ENCODE measurements around the gene GYPC. TPM values are rescaled to one million over a fixed set of nuclear protein-coding genes. Genes with fewer than 3 reads are reported as not detected.

Gene GYPC, protein sequence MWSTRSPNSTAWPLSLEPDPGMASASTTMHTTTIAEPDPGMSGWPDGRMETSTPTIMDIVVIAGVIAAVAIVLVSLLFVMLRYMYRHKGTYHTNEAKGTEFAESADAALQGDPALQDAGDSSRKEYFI
- total RNA-seq = 156 and 164 TPM in 2 replicates

DNA sequence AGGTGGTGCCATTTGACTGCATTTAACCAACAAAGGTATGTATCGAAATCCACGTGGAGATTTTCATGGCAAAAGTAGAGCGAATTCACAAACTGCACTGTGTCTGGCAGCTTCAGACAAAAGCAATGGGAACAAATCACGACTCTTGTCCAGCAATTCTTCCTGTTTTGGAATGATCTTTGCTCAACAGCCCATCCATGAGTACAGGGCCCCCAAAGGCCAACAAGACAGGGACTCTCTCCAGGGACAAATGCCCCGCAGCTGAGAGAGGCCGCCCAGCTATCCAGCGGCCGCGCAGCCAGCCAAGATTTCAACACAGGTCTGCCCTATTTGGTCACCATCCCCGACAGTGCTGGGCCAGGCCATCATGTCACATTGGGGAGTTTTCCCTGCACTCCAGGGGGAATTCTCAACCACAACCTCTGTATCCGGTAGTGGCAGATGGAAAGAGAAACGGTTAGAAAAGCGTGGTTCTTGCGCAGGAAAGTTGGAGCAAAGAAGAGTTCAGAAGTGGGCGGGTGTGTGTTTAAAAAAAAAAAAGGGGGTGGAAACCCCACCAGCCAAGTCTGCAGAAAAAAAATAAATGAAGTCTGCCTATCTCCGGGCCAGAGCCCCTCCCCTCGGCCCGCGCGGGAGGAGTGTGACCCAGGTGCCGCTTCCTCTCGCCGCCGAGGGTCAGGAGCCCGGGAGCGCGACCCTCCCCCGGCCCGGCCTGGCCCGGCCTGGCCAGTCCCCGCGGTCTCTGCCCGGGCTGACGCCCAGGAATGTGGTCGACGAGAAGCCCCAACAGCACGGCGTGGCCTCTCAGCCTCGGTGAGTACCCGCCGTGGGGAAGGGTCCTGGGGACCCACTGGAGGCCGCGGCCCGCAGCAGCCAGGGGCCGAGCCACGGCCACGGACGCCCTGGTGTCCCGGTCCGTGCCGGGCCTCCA, at the start of gene GYPC:
TSS of gene GYPC (plus strand) at position 659 of the 931 bp plus-strand sequence. CDS start at position 765, 106 bp downstream.

Other genes with a start within 250 kb of the GYPC start
- gene TEX51, start 242.7 kb downstream of the GYPC start, total RNA-seq = not detected in 2 replicates

Data from mesangial cell (primary cell).